ENCODE measurements around the gene PLCB1. TPM values are rescaled to one million over a fixed set of nuclear protein-coding genes. Genes with fewer than 3 reads are reported as not detected.

PLCB1 gene
- total and polyA plus RNA-seq, 8 donors: 8.8 to 27.7 (median 19.2) TPM

- ATAC-seq: no peak
- no peak overlapping the region for H3K4me3 ChIP-seq
Measured at GRCh38 chr20:8246153-8246552, 114.1 kb downstream of the PLCB1 start.

GRCh38 chr20:8246716-8247115 is 114.7 kb downstream of the PLCB1 start:
- Histone ChIP-seq H3K36me3 (no peaks in the 10 kb centered on the region), H3K9me3 (no peaks in the 10 kb centered on the region), H3K27ac (no peak overlapping the region), H3K27me3 (no peaks in the 10 kb centered on the region), H3K4me3 (no peak overlapping the region), H3K4me1 (peaks cover 0 to 3% of the 10 kb centered on the region in 2 donors)
- TF ChIP-seq CTCF (IDR thresholded peaks at IDR 0.05): no peak
- no peak for ATAC-seq
- DNase-seq: no peak
- intact Hi-C loops (cut with DNase I): no loop called here

More at GRCh38 chr20:8246153-8246552, 114.1 kb downstream of the PLCB1 start:
- Histone ChIP-seq H3K9me3 (no peaks in the 10 kb centered on the region), H3K27me3 (no peaks in the 10 kb centered on the region), H3K36me3 (no peaks in the 10 kb centered on the region), H3K4me1 (peaks cover 0 to 3% of the 10 kb centered on the region in 2 donors), H3K27ac (no peak overlapping the region)
- no peak for TF ChIP-seq CTCF (IDR thresholded peaks at IDR 0.05)
- DNase-seq: no peak
- intact Hi-C loops (cut with DNase I): no loop called here

- Histone ChIP-seq H3K4me3 (no peak overlapping the region), H3K36me3 (no peaks in the 10 kb centered on the region), H3K9me3 (no peaks in the 10 kb centered on the region), H3K4me1 (peaks cover 0 to 3% of the 10 kb centered on the region in 2 donors), H3K27me3 (no peaks in the 10 kb centered on the region), H3K27ac (no peak overlapping the region)
- TF ChIP-seq CTCF (IDR thresholded peaks at IDR 0.05): no peak
- ATAC-seq: no peak
- intact Hi-C loops (cut with DNase I): no loop called here
- DNase-seq: no peak
Measured at GRCh38 chr20:8248051-8248450, 116.0 kb downstream of the PLCB1 start.

- H3K4me1 ChIP-seq: no peaks in the 10 kb centered on the region
- no peak for ATAC-seq
- H3K9me3 ChIP-seq: no peaks in the 10 kb centered on the region
- intact Hi-C loops (cut with DNase I): no loop called here
- no peak overlapping the region for H3K27ac ChIP-seq
- no peak for DNase-seq
- H3K36me3 ChIP-seq: no peaks in the 10 kb centered on the region
- no peak overlapping the region for H3K4me3 ChIP-seq
- no peak for TF ChIP-seq CTCF (IDR thresholded peaks at IDR 0.05)
- no peaks in the 10 kb centered on the region for H3K27me3 ChIP-seq
Measured at GRCh38 chr20:8249634-8250033, 117.6 kb downstream of the PLCB1 start.

GRCh38 chr20:8250539-8251200 is 118.6 kb downstream of the PLCB1 start:
- no peaks in the 10 kb centered on the region for H3K9me3 ChIP-seq
- H3K4me3 ChIP-seq: no peak overlapping the region
- intact Hi-C loops (cut with DNase I): no loop called here
- no peaks in the 10 kb centered on the region for H3K27me3 ChIP-seq
- no peaks in the 10 kb centered on the region for H3K36me3 ChIP-seq
- no peaks in the 10 kb centered on the region for H3K4me1 ChIP-seq
- DNase-seq (no peak), ATAC-seq (no peak)
- no peak for TF ChIP-seq CTCF (IDR thresholded peaks at IDR 0.05)
- no peak overlapping the region for H3K27ac ChIP-seq
